Lower leg skin (tissue), 4 donors: Measurements from ENCODE around the gene NFASC. TPM values are rescaled to one million over a fixed set of nuclear protein-coding genes. Genes with fewer than 3 reads are reported as not detected.

Experiments used
- DNase-seq, 2 donors: peaks; one replicate each; pipeline ENCODE4 v3.0.0-alpha.2; 2019; ENCODE audit warnings: low spot score in 2 of 2
- H3K4me3 ChIP-seq: fragments of 200-600 bp; sonication (generic); 2 replicates; pipeline ENCODE4 v1.5.1; 2017; ENCODE audit warnings: mild to moderate bottlenecking, low read depth; ENCODE audit not compliant: poor library complexity, severe bottlenecking
- CTCF ChIP-seq, 3 donors: fragments of 450-650 bp; IDR thresholded peaks; one replicate each; pipeline ENCODE4 v1.5.1; 2016; ENCODE audit warnings: antibody characterized with exemption in 3 of 3, mild to moderate bottlenecking in 3 of 3, moderate library complexity in 2 of 3
- POLR2A ChIP-seq, 2 donors: fragments of 450-650 bp; IDR thresholded peaks; one replicate each; pipeline ENCODE4 v1.6.1; 2016 to 2017; ENCODE audit warnings: antibody characterized with exemption in 2 of 2, mild to moderate bottlenecking in 1 of 2, moderate library complexity in 1 of 2
- WGBS, 2 donors: methylation state at CpG; one replicate each; pipeline ENCODE4 v1.1.5; 2018; 5-methylcytosine and 5-hydroxymethylcytosine counted together
- intact Hi-C: fragments of 100-400 bp; cut with DNase I; formaldehyde crosslinking; loops from one replicate; pipeline ENCODE4 v1.15.0; 2023; ENCODE audit warnings: low total_unique reads
- total RNA-seq, 4 donors: library from RNA; depleted of rRNA; stranded (reverse); fragments of >200 nt; gene quantifications; one replicate each; pipeline ENCODE4 v1.1.0, GENCODE V29; 2016

The NFASC gene
- total RNA-seq, 4 donors from 2014 or later = 10.2 to 17.2 (median 14.2) TPM

GRCh38 chr1:205058853-205059252 lies 188.2 kb downstream of the NFASC start:
- no peak for TF ChIP-seq CTCF (IDR thresholded peaks at IDR 0.05)
- no peak for TF ChIP-seq POLR2A (IDR thresholded peaks at IDR 0.05)
- no peak overlapping the region for H3K4me3 ChIP-seq
- 91 to 95% methylated on average over 12 of the region's 12 CpGs for WGBS, 2 donors
- no peak for DNase-seq
- intact Hi-C loops = no loop called here

GRCh38 chr1:205059660-205060059 lies 189.0 kb downstream of the NFASC start:
- 89 to 95% methylated on average over 6 of the region's 6 CpGs for WGBS, 2 donors
- TF ChIP-seq CTCF (IDR thresholded peaks at IDR 0.05) (no peak), POLR2A (IDR thresholded peaks at IDR 0.05) (no peak)
- no peak overlapping the region for H3K4me3 ChIP-seq
- no peak for DNase-seq
- intact Hi-C loops = loop anchor here (5.0 kb wide), 1 partner anchor 72 kb away; no protein-coding TSS in a partner anchor

GRCh38 chr1:205060746-205061145 lies 190.1 kb downstream of the NFASC start:
- intact Hi-C loops = loop anchor here (5.0 kb wide), 1 partner anchor 73 kb away; no protein-coding TSS in a partner anchor
- H3K4me3 ChIP-seq = no peak overlapping the region
- TF ChIP-seq CTCF (IDR thresholded peaks at IDR 0.05) (no peak), POLR2A (IDR thresholded peaks at IDR 0.05) (no peak)
- DNase-seq = no peak
- WGBS, 2 donors = 89 to 95% methylated on average over 10 of the region's 10 CpGs

GRCh38 chr1:205061227-205061626 lies 190.6 kb downstream of the NFASC start:
- no peak overlapping the region for H3K4me3 ChIP-seq
- WGBS, 2 donors = 80% methylated on average over 13 of the region's 14 CpGs; no CpG with 5 or more reads in 1 of the 2 donors
- no peak for DNase-seq
- TF ChIP-seq POLR2A (IDR thresholded peaks at IDR 0.05) = no peak
- TF ChIP-seq CTCF (IDR thresholded peaks at IDR 0.05) = no peak
- intact Hi-C loops = loop anchor here (5.0 kb wide), 1 partner anchor 74 kb away; no protein-coding TSS in a partner anchor

GRCh38 chr1:205061665-205062069 lies 191.0 kb downstream of the NFASC start:
- intact Hi-C loops = loop anchor here (5.0 kb wide), 1 partner anchor 74 kb away; no protein-coding TSS in a partner anchor
- H3K4me3 ChIP-seq = no peak overlapping the region
- TF ChIP-seq CTCF (IDR thresholded peaks at IDR 0.05) (peak in 1 of 3 donors; percentile 45), POLR2A (IDR thresholded peaks at IDR 0.05) (no peak)
- DNase-seq = peak in 1 of 2 donors; percentile 58
- WGBS, 2 donors = 15 to 35% methylated on average over 10 to 13 of the region's 13 CpGs

- no peak overlapping the region for H3K4me3 ChIP-seq
- 89 to 91% methylated on average over 8 of the region's 8 CpGs for WGBS, 2 donors
- DNase-seq = no peak
- TF ChIP-seq POLR2A (IDR thresholded peaks at IDR 0.05) = no peak
- no peak for TF ChIP-seq CTCF (IDR thresholded peaks at IDR 0.05)
- intact Hi-C loops = loop anchor here (5.0 kb wide), 1 partner anchor 75 kb away; no protein-coding TSS in a partner anchor
Observed at GRCh38 chr1:205062319-205062718, 191.7 kb downstream of the NFASC start.
